Measurements from ENCODE around the gene CNRIP1. TPM values are rescaled to one million over a fixed set of nuclear protein-coding genes. Genes with fewer than 3 reads are reported as not detected.

The CNRIP1 gene
- 43.2 TPM for total RNA-seq

GRCh38 chr2:68319398-68320117 is at the start of gene CNRIP1:
TSS of gene CNRIP1 (minus strand) at chr2:68319949. CDS start at chr2:68319400, 549 bp downstream.
- TF ChIP-seq CTCF (IDR thresholded peaks at IDR 0.05) (no peak), POLR2A (IDR thresholded peaks at IDR 0.05) (peak in 1 of 2 donors; percentile 74), POLR2AphosphoS5 (IDR thresholded peaks at IDR 0.05; ENCODE audit: insufficient read depth in 1 of 2, low read depth in 1 of 2) (peak; percentile 66 to 93)

GRCh38 chr2:68369337-68369734 is 49.6 kb upstream of the CNRIP1 start:
- Histone ChIP-seq H3K4me1 (peaks cover 10% of the 10 kb centered on the region), H3K27me3 (no peaks in the 10 kb centered on the region), H3K9me3 (no peaks in the 10 kb centered on the region), H3K27ac (no peak overlapping the region), H3K36me3 (no peaks in the 10 kb centered on the region), H3K4me3 (no peak overlapping the region)
- no peak for DNase-seq (ENCODE audit: extremely low spot score in 2 of 2)
- no peak for TF ChIP-seq POLR2A (IDR thresholded peaks at IDR 0.05)
- TF ChIP-seq POLR2AphosphoS5 (IDR thresholded peaks at IDR 0.05; ENCODE audit: insufficient read depth in 1 of 2, low read depth in 1 of 2): no peak
- TF ChIP-seq CTCF (IDR thresholded peaks at IDR 0.05): no peak
- intact Hi-C loops (cut with DNase I): no loop called here

More at GRCh38 chr2:68319398-68320117, at the start of gene CNRIP1:
- H3K4me1 ChIP-seq: peaks cover 26% of the 10 kb centered on the region
- DNase-seq (ENCODE audit: extremely low spot score in 2 of 2): peak in 1 of 2 donors; percentile 90
- H3K4me3 ChIP-seq: peak within 1 kb of the TSS; percentile 59 to 82
- intact Hi-C loops (cut with DNase I): no loop called here
- no peaks in the 10 kb centered on the region for H3K36me3 ChIP-seq
- no peaks in the 10 kb centered on the region for H3K27me3 ChIP-seq
- H3K27ac ChIP-seq: peak within 1 kb of the TSS; percentile 94
- H3K9me3 ChIP-seq: no peaks in the 10 kb centered on the region

GRCh38 chr2:68368654-68369336 is 49.0 kb upstream of the CNRIP1 start:
- TF ChIP-seq POLR2AphosphoS5 (IDR thresholded peaks at IDR 0.05; ENCODE audit: insufficient read depth in 1 of 2, low read depth in 1 of 2) (no peak), CTCF (IDR thresholded peaks at IDR 0.05) (no peak), POLR2A (IDR thresholded peaks at IDR 0.05) (no peak)
- peaks cover 10% of the 10 kb centered on the region for H3K4me1 ChIP-seq
- H3K36me3 ChIP-seq: no peaks in the 10 kb centered on the region
- no peak for DNase-seq (ENCODE audit: extremely low spot score in 2 of 2)
- intact Hi-C loops (cut with DNase I): no loop called here
- no peaks in the 10 kb centered on the region for H3K9me3 ChIP-seq
- no peak overlapping the region for H3K4me3 ChIP-seq
- H3K27ac ChIP-seq: no peak overlapping the region
- H3K27me3 ChIP-seq: no peaks in the 10 kb centered on the region

GRCh38 chr2:68367953-68368653 is 48.4 kb upstream of the CNRIP1 start:
- intact Hi-C loops (cut with DNase I): no loop called here
- DNase-seq (ENCODE audit: extremely low spot score in 2 of 2): no peak
- Histone ChIP-seq H3K27me3 (no peaks in the 10 kb centered on the region), H3K4me3 (no peak overlapping the region), H3K9me3 (no peaks in the 10 kb centered on the region), H3K36me3 (no peaks in the 10 kb centered on the region), H3K27ac (no peak overlapping the region), H3K4me1 (peaks cover 10% of the 10 kb centered on the region)
- TF ChIP-seq CTCF (IDR thresholded peaks at IDR 0.05) (no peak), POLR2AphosphoS5 (IDR thresholded peaks at IDR 0.05; ENCODE audit: insufficient read depth in 1 of 2, low read depth in 1 of 2) (no peak), POLR2A (IDR thresholded peaks at IDR 0.05) (no peak)

All from vagina (tissue), 2 donors.